GM19395 (cell line): ENCODE results near the gene TUBGCP6.
A peak's percentile ranks its signal among the peaks of the same experiment; 100 is the strongest.

Experiments
- ATAC-seq: cut with Tn5 transposase; IDR thresholded peaks from one replicate; pipeline ENCODE4 v1.9.1; 2021; ENCODE audit warnings: mild to moderate bottlenecking, moderate library complexity; ENCODE audit not compliant: unreplicated experiment

Gene TUBGCP6

GRCh38 chr22:50199251-50199721, 45.5 kb downstream of the TUBGCP6 start:
- ATAC-seq = no peak

- no peak for ATAC-seq
Observed at GRCh38 chr22:50198624-50199017, 46.2 kb downstream of the TUBGCP6 start.

- no peak for ATAC-seq
Observed at GRCh38 chr22:50197856-50198623, 46.8 kb downstream of the TUBGCP6 start.

- no peak for ATAC-seq
Observed at GRCh38 chr22:50197000-50197800, 47.6 kb downstream of the TUBGCP6 start.

GRCh38 chr22:50196256-50196655, 48.6 kb downstream of the TUBGCP6 start:
- ATAC-seq = no peak

- ATAC-seq = no peak
Observed at GRCh38 chr22:50194037-50194805, 50.6 kb downstream of the TUBGCP6 start.

- ATAC-seq = no peak
Observed at GRCh38 chr22:50193621-50194020, 51.2 kb downstream of the TUBGCP6 start.

- no peak for ATAC-seq
Observed at GRCh38 chr22:50192436-50193204, 52.2 kb downstream of the TUBGCP6 start.

- ATAC-seq = peak; percentile 48
Observed at GRCh38 chr22:50190941-50191741, 53.7 kb downstream of the TUBGCP6 start.

GRCh38 chr22:50190182-50190940, 54.5 kb downstream of the TUBGCP6 start:
- ATAC-seq = peak; percentile 47

- no peak for ATAC-seq
Observed at GRCh38 chr22:50189849-50190181, 55.0 kb downstream of the TUBGCP6 start.

- ATAC-seq = no peak
Observed at GRCh38 chr22:50189184-50189848, 55.5 kb downstream of the TUBGCP6 start.

- ATAC-seq = no peak
Observed at GRCh38 chr22:50188356-50188755, 56.5 kb downstream of the TUBGCP6 start.

GRCh38 chr22:50186761-50187523, 57.9 kb downstream of the TUBGCP6 start:
- no peak for ATAC-seq

GRCh38 chr22:50186181-50186714, 58.6 kb downstream of the TUBGCP6 start:
- ATAC-seq = no peak

- peak; percentile 41 for ATAC-seq
Observed at GRCh38 chr22:50185375-50186087, 59.3 kb downstream of the TUBGCP6 start, which contains the start of gene TRABD. TRABD (plus strand) TSS chr22:50185913; CDS start chr22:50193061, 7,148 bp downstream.

GRCh38 chr22:50184902-50185374, 59.9 kb downstream of the TUBGCP6 start:
- no peak for ATAC-seq
